Prostate gland (tissue), 2 donors: ENCODE results near the gene FAM3C. TPM values are rescaled to one million over a fixed set of nuclear protein-coding genes. Genes with fewer than 3 reads are reported as not detected.
A peak's percentile ranks its signal among the peaks of the same experiment; 100 is the strongest.

ENCODE experiments used
- DNase-seq: peaks from one replicate; pipeline ENCODE4 v3.0.0-alpha.2; 2019; ENCODE audit warnings: low spot score
- H3K27ac ChIP-seq, 2 donors: fragments of 200-600 bp; sonication (generic); 2 replicates each; pipeline ENCODE4 v1.5.1; 2017 to 2019
- H3K27me3 ChIP-seq: fragments of 200-600 bp; sonication (generic); replicated peaks from 2 replicates; pipeline ENCODE4 v1.5.1; 2019; ENCODE audit not compliant: insufficient read depth
- H3K36me3 ChIP-seq, 2 donors: fragments of 200-600 bp; sonication (generic); 1 replicate in 1 of 2; 2 replicates in 1 of 2; pipeline versions ENCODE4 v1.5.1 to v1.8.1; 2017 to 2019
- H3K4me1 ChIP-seq: fragments of 200-600 bp; sonication (generic); replicated peaks from 2 replicates; pipeline ENCODE4 v1.5.1; 2019
- H3K4me3 ChIP-seq, 2 donors: fragments of 200-600 bp; sonication (generic); 2 replicates each; pipeline ENCODE4 v1.5.1; 2017 to 2019
- H3K9me3 ChIP-seq: fragments of 200-600 bp; sonication (generic); 2 replicates; pipeline ENCODE4 v1.5.1; 2017
- POLR2A ChIP-seq: fragments of 450-650 bp; IDR thresholded peaks from one replicate; pipeline ENCODE4 v1.6.1; 2016; ENCODE audit warnings: antibody characterized with exemption, mild to moderate bottlenecking
- POLR2AphosphoS5 ChIP-seq: sonication (generic); formaldehyde crosslinking; IDR thresholded peaks from one replicate; pipeline ENCODE4 v1.6.1; 2017; ENCODE audit warnings: antibody characterized with exemption
- WGBS: methylation state at CpG from one replicate; pipeline ENCODE4 v1.1.5; 2018; 5-methylcytosine and 5-hydroxymethylcytosine counted together
- intact Hi-C: fragments of 100-400 bp; cut with DNase I; formaldehyde crosslinking; loops from one replicate; pipeline ENCODE4 v1.14.2; 2022
- total RNA-seq, 2 donors: library from RNA; depleted of rRNA; stranded (reverse); fragments of >200 nt; gene quantifications; one replicate each; pipeline ENCODE4 v1.1.0, GENCODE V29; 2016
- TF ChIP-seq, protein P1 (sequence below), 4 experiments: fragments of 200-600 bp in 2 of 4; fragments of 450-650 bp in 2 of 4; sonication (generic) in 2 of 4; IDR thresholded peaks; 1 replicate in 3 of 4; 2 replicates in 1 of 4; pipeline ENCODE4 v1.5.1; 2016 to 2019; ENCODE audit warnings: antibody characterized with exemption in 4 of 4, mild to moderate bottlenecking in 2 of 4, moderate library complexity in 2 of 4

The FAM3C gene
- total RNA-seq, 2 donors from 2014 or later, result 31.9 to 34.8 TPM

DNA sequence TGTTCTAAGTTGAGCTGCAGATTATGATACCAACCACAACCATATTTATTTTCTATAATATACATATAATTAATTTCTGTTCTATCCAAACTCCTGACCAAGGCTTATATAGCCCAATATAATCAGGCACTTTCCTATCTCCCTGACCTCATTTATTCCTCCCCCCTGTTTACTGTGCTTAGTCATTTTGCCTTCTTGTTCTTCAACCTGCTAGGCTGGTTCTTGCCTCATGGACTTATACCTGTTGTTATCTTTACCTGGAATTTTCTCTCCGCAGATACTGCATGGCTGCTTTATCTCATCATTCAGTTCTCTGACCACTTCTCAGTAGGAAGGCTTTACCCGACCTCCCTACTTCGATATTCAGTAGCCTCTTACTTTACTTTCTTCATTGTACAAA is 24.9 kb upstream of the FAM3C start:
- peak; percentile 31 for TF ChIP-seq POLR2AphosphoS5
- TF ChIP-seq, protein P1, sequence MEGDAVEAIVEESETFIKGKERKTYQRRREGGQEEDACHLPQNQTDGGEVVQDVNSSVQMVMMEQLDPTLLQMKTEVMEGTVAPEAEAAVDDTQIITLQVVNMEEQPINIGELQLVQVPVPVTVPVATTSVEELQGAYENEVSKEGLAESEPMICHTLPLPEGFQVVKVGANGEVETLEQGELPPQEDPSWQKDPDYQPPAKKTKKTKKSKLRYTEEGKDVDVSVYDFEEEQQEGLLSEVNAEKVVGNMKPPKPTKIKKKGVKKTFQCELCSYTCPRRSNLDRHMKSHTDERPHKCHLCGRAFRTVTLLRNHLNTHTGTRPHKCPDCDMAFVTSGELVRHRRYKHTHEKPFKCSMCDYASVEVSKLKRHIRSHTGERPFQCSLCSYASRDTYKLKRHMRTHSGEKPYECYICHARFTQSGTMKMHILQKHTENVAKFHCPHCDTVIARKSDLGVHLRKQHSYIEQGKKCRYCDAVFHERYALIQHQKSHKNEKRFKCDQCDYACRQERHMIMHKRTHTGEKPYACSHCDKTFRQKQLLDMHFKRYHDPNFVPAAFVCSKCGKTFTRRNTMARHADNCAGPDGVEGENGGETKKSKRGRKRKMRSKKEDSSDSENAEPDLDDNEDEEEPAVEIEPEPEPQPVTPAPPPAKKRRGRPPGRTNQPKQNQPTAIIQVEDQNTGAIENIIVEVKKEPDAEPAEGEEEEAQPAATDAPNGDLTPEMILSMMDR (IDR thresholded peaks at IDR 0.05), result no peak
- no peak for DNase-seq
- intact Hi-C loops, result no loop called here
- no peaks in the 10 kb centered on the region for H3K36me3 ChIP-seq
- 55% methylated on average over 3 of the region's 3 CpGs for WGBS
- no peaks in the 10 kb centered on the region for H3K27me3 ChIP-seq
- no peak overlapping the region for H3K4me3 ChIP-seq
- no peaks in the 10 kb centered on the region for H3K9me3 ChIP-seq
- H3K4me1 ChIP-seq, result no peaks in the 10 kb centered on the region
- H3K27ac ChIP-seq, result no peak overlapping the region

DNA sequence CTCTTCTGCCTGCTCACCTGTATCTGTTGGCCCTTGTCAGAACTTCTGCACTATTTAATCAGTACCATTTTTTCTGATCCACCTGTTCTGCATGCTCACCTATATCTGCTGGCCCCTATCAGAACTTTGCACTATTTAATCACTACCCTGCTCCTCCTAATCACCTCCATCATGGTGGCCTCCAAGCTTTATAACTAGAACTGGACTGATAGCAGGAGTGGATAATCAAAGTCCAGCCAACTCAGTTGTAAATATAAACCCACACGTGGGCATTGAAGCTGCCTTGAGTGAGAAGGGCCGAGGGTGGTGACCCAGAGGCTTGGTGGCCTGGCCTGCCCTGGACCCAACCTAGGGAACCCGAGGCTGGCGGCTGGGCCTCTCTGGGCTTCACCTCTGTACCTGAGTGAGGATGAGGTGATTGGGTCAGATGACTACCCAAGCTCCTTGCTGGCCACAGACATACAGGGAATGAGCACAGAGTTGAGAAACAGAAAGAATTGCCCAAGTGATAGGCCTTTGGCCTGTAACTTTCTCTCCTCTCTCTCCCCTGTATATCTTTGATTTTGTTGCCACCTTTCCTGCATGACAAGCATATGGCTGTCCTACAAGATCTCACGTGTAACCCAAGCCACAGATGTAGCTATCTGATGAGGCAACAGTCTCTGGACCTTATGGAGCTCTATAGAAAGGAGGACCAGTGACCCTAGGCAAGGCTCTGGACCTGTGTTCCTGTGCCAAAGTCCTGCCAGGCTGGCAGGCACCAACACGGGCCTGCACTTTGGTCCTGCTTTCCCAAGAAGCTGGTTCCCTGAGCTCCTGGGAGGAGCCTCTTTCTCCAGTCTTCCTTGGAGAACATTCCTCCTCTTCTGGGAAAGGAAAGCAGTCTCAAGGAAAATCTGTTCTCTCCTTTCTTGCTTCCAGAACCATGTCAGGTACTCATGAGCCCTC is 23.4 kb upstream of the FAM3C start:
- H3K27ac ChIP-seq, result no peak overlapping the region
- H3K36me3 ChIP-seq, result no peaks in the 10 kb centered on the region
- no peaks in the 10 kb centered on the region for H3K27me3 ChIP-seq
- DNase-seq, result no peak
- no peaks in the 10 kb centered on the region for H3K9me3 ChIP-seq
- H3K4me3 ChIP-seq, result no peak overlapping the region
- no peaks in the 10 kb centered on the region for H3K4me1 ChIP-seq
- intact Hi-C loops, result no loop called here
- WGBS, result 73% methylated on average over 6 of the region's 6 CpGs
- no peak for TF ChIP-seq POLR2A
- TF ChIP-seq, protein P1 (IDR thresholded peaks at IDR 0.05), result no peak
- TF ChIP-seq POLR2AphosphoS5, result no peak

DNA sequence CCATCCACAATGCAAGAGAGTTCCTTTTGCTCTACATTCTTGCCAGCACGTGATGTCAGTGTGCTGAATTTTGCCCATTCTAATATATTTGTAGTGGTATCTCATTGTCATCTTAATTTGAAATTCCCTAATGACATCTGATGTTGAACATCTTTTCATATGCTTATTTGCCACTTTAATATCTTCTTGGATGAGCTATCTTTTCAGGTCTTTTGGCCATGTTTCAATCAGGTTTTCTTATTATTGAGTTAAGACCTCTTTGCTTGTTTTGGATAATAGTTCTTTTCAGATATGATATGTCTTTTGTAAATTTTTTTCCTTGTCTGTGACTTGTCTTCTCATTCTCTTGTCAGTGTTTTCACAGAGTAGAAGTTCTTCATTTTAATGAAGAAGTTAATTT is 20.4 kb upstream of the FAM3C start:
- intact Hi-C loops, result no loop called here
- Histone ChIP-seq H3K27ac (no peak overlapping the region), H3K4me1 (no peaks in the 10 kb centered on the region), H3K36me3 (no peaks in the 10 kb centered on the region), H3K9me3 (no peaks in the 10 kb centered on the region), H3K4me3 (no peak overlapping the region), H3K27me3 (no peaks in the 10 kb centered on the region)
- no peak for DNase-seq
- TF ChIP-seq, protein P1 (IDR thresholded peaks at IDR 0.05), result no peak
- TF ChIP-seq POLR2A (no peak), POLR2AphosphoS5 (no peak)
- WGBS, result 84% methylated on average over 1 of the region's 1 CpG

DNA sequence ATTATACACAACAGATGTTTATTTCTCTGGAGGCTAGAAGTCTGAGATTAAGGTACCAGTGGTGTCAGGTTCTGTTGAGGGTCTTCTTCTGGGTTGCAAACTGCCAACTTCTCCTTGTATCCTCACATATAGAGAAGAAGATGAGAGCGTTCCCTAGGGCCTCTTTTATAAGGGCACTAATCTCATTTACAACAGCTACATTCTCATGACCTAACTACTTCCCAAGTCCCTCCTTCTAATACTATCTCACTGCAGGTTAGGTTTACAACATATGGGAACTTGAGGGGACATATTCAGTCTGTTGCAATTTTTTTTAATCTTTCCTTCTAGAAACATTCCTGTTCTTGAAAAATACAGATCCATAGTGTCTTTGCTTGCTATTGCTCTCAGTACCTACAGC is 18.3 kb upstream of the FAM3C start:
- no peak for DNase-seq
- Histone ChIP-seq H3K27ac (no peak overlapping the region), H3K4me1 (no peaks in the 10 kb centered on the region), H3K36me3 (no peaks in the 10 kb centered on the region), H3K27me3 (no peaks in the 10 kb centered on the region), H3K4me3 (no peak overlapping the region), H3K9me3 (no peaks in the 10 kb centered on the region)
- WGBS, result 96% methylated on average over 1 of the region's 1 CpG
- intact Hi-C loops, result no loop called here
- TF ChIP-seq POLR2A, result no peak
- TF ChIP-seq, protein P1 (IDR thresholded peaks at IDR 0.05), result no peak
- TF ChIP-seq POLR2AphosphoS5, result no peak

DNA sequence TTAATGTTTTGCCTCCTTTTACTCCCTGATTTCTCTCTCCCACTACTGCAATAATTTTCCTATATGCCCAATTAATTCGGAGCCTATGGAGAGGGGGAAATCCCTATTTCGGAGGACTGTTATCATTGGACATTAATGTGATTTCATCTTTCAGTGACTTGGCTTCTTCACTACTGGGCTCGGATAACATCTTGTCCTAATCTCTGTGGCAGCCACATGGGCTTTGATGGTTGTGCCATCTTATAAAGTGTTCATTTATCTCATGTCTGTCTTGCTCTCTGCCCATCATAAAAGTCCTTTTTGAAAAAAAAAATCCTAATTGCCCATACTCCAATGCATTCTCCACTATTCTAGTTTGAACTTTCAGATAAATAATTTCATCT is 15.5 kb upstream of the FAM3C start:
- H3K27me3 ChIP-seq, result no peaks in the 10 kb centered on the region

More for the DNA sequence above, 15.5 kb upstream of the FAM3C start:
- Histone ChIP-seq H3K27ac (no peak overlapping the region), H3K36me3 (no peaks in the 10 kb centered on the region), H3K4me1 (no peaks in the 10 kb centered on the region), H3K4me3 (no peak overlapping the region), H3K9me3 (no peaks in the 10 kb centered on the region)
- 80% methylated on average over 3 of the region's 3 CpGs for WGBS
- TF ChIP-seq, protein P1 (IDR thresholded peaks at IDR 0.05), result no peak
- no peak for TF ChIP-seq POLR2A
- no peak for TF ChIP-seq POLR2AphosphoS5
- intact Hi-C loops, result no loop called here
- DNase-seq, result no peak
